DMS153 treated with DMSO at 0.1 percent for 48 hours (cell line): Measurements from ENCODE around the gene ULBP2.

Source experiments
- DNase-seq: peaks from one replicate; lab custom pipeline; 2025; ENCODE audit not compliant: unreplicated experiment; lab: John Stamatoyannopoulos, UW

Gene ULBP2, protein sequence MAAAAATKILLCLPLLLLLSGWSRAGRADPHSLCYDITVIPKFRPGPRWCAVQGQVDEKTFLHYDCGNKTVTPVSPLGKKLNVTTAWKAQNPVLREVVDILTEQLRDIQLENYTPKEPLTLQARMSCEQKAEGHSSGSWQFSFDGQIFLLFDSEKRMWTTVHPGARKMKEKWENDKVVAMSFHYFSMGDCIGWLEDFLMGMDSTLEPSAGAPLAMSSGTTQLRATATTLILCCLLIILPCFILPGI

DNA sequence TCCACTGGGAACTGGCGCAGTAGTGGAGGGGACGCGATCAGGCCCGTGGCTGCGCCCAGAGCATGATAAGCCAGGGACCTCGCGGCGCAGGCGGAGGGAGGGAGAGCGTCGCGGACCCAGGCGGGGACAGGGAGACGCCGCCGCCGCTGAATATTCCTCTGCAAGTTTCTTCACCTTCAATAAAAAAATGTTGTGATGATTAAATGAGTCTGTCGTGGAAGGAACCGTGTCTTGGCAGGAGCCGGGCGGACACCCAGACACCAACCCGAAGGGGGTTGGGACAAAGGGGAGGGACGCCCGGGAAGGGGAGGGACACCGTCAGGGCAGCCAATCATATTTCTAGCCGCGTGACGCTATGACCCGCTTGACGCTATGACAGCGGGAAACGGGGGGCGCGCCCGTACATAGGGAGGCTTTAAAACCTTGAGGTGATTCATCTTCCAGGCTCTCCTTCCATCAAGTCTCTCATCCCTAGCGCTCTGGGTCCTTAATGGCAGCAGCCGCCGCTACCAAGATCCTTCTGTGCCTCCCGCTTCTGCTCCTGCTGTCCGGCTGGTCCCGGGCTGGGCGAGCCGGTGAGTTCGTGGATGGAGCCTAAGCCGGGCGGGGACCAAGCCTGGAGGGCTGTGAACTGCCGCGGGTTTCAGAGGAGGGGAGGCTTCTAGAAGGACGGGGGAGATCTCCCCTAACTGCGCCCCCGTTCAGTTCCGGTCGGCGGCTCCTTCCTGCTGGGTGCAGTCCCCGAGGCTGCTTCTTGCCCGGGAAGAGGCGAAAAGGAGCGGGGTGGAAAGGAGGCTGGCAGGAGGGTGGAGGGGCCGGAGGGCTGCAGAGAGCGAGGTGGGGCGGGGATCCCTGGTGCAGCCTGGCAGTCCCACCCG, at the start of gene ULBP2:
ULBP2 (plus strand) TSS at position 432 of the 878 bp plus-strand sequence; CDS start at position 491, 59 bp downstream.
- DNase-seq, result peak; percentile 60

- no peak for DNase-seq
Measured at GRCh38 chr6:149895048-149895590, 46.7 kb upstream of the ULBP2 start.

GRCh38 chr6:149895833-149896271, 46.0 kb upstream of the ULBP2 start:
- peak; percentile 74 for DNase-seq

DNA sequence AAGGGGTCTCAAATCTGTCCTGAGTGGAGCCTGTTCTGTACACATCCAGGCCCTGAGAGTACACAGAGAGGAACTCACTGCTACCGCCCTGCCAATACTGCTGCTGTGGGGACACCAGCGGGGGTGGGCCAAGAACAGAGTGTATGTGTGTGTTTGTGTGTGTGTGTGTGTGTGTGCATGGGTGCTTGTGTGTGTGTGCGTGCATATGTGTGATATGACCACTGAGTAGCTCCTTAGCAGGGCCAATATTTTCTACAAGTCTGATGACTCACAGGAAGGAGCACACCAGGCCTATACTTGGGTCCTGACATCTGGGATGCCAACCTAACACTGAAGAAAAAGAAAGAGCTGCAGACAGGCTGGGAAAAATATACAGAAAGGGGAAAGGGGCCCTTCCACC, 45.3 kb upstream of the ULBP2 start:
- no peak for DNase-seq

DNA sequence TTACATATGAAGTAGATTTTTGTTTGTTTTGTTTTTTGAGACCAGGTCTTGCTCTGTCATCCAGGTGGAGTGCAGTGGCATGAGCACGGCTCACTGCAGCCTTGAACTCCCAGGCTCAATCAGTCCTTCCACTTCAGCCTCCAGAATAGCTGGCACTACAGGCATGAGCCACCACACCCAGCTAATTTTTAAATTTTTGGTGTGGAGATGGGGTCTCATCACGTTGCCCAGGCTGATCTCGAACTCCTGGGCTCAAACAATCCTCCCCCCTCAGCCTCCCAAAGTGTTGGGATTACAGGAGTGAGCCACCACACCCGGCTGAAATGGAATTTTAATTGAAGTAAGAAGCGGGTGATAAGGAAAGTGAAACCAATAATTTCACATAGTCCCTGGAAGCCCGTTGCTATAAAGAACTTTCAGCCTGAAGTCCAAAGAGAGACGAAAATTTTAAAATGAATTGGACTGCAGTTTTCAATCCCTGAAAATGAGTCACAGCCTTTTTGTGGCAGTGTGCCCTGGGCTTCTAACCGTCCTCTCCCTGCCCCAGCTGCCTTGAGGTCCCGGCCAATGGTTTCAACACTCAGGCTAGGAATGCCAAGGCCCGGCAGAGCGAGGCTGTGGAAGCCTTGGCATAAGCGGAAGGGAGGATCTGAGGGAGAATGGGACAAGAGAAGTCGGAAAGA, 44.7 kb upstream of the ULBP2 start:
- DNase-seq, result no peak

DNA sequence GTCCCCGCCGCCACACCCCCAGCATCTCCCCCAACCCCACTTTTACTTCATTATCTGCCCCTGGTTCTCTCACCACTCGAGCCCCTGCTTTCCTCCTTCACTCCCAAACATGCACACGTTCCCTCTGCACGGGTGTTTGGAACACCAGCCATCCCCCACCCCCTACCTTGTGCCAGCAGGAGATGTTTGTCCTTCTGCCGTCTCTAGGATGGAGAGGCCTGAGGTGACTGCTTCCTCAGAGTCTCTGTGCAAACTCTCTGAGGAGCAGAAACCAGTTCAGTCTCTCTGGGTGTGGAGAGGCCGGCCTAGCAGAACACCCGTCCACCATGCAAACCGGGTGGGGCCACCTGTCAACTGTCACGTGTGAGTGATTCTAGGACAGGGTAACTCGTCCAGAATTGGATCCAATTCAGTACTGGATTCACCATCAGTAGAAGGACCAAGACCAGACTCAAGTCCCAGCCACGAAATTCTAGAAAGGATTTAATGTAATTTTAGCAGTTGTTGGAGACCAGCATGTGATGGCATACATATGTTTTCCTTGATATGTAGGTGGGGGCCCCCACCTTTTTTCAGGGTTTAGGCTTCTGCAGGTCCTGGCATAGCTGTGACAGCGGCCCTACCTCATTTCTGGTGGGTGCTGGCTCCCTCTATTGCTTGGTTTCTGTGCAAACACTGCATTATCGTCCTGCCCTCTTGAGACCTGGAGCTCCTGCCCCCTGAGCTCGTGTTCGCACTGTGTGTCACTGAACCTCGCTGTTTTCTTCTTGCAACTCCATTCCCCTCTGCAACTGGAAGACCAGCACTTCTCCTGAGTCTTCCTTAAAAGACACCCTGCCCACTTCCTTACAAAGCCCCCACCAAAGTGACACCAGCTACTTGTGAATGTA, 43.7 kb upstream of the ULBP2 start, which contains the start of gene RAET1E:
RAET1E (minus strand) TSS at position 259 of the 890 bp plus-strand sequence. CDS start 7,212 bp downstream, outside the sequence.
- DNase-seq, result no peak

GRCh38 chr6:149898966-149899365, 42.8 kb upstream of the ULBP2 start:
- DNase-seq, result no peak

GRCh38 chr6:149899486-149899885, 42.3 kb upstream of the ULBP2 start:
- no peak for DNase-seq

DNA sequence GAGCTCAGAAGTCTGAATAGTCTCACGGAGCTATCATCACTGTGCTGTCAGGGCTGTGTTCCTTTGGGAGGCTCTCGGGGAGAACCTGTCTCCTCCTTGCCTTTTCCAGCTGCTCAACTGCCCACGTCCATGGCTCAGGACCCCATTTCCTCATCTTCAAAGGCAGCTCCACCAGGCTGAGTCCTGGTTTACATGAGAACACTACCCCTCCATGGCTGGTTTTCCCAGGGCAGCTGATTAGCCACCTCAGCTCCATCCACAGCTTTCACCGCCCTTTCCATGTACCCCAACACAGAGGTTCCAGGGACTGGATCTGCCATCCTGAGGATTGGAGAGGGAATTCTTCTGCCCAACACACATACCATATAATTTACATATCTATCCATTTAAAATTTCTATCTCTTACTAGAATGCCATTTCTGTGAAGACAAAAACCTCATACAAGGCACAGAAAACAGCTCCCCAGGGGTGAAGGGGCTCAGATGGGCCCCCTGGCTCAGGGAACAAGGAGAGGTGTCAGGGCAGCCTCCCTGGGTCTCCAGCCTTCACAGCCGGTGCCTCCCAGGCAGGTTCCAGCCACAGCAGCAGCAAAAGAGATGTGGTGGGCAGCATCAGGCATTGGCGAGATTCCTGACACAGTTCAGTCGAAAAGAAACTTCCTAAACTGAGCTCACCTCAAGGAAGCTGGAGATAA, 41.7 kb upstream of the ULBP2 start:
- DNase-seq, result no peak

- DNase-seq, result no peak
Measured at GRCh38 chr6:149900620-149901443, 41.0 kb upstream of the ULBP2 start.

DNA sequence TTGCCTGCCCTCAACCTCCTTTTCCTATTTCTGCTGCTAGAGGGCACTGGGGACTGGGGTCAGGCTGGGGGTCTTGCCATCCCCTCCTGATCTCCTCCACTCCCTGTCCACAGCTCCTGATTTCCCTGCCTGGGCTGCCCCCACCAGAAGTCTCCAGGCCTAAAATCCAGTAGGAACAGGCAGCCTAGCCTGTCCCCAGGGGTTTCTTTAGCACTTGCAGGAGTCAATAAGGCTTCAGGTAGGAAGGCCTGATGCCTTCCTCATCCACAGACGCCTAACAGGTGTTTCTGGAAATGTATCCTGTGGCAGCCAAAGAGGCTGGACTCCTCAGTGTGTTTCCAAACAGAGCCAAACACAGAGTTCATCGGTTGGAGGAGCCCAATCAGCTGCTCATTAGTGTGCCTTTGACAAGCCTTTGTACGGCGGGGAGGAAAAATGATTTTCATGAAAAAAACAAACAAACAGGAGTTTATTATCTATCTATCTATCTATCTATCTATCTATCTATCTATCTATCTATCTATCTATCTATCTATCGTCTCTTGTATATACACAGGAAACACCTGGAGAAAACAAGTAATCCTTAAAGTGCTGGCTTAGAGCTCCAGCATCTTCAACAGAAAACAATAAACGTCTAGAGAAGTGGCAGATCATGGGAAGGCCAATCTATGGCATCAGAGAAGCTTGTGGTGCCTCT, 40.2 kb upstream of the ULBP2 start:
- no peak for DNase-seq

- DNase-seq, result no peak
Measured at GRCh38 chr6:149903938-149904611, 37.7 kb upstream of the ULBP2 start.

GRCh38 chr6:149904661-149905370, 37.0 kb upstream of the ULBP2 start:
- no peak for DNase-seq

DNA sequence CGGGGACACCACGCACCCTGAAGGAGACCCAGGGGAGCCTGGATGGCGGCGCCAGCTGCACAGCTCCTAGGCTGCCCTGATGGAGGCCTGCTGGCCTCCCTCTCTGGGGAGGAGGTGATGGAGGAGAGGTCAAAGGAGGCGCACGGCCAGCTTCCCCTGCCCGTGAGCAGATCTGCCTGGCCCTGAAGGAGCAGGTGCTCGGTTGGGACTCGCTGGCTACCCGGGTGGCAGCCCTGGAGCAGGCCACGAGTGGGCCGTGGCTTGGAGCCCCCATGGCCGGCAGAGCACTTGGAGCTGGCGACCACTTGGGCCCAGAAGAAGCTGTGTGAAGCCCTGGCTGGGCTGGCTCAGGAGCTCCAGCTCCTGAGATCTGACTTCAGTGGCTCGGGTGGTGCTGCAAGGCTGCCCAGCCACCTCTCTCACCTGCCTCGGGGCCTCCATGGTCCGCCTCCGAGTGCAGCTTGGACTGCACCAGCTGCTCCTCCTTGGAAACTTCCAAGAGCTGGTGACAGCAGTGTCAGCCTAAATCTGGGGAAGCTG, 36.4 kb upstream of the ULBP2 start:
- no peak for DNase-seq

- no peak for DNase-seq
Measured at GRCh38 chr6:149905911-149906371, 35.9 kb upstream of the ULBP2 start.

GRCh38 chr6:149906405-149906804, 35.4 kb upstream of the ULBP2 start:
- DNase-seq, result no peak

DNA sequence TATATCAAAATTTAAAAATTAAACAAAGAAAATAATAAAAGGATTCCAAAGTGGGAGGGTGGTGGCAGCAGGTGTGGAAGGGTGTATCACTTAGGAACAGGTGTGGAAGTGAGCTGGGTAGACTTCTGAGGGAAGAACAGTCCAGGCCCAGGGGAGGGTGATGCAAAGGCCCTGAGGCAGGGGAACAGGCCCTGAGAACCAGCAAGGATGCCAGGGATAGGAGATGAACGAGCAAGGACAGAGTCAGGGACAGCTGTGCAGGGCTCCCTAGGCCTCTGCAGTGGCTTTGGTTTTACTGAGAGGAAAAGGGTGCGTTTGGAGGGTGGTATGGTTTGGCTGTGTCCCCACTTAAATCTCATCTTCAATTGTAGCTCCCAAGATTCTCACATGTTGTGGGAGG, 34.5 kb upstream of the ULBP2 start:
- DNase-seq, result no peak
